Right lobe of liver (tissue), 4 donors: ENCODE results near the gene BEST4.

Source experiments
- CTCF ChIP-seq, 4 donors: fragments of 200-600 bp in 3 of 4; fragments of 450-650 bp in 1 of 4; IDR thresholded peaks; one replicate each; pipeline versions ENCODE4 v1.5.1 to v1.8.0; 2016 to 2022; ENCODE audit warnings: antibody characterized with exemption in 4 of 4, mild to moderate bottlenecking in 2 of 4
- POLR2A ChIP-seq: fragments of 450-650 bp; IDR thresholded peaks from one replicate; pipeline ENCODE4 v1.6.1; 2017; ENCODE audit warnings: antibody characterized with exemption, mild to moderate bottlenecking
- donor health status: DM: no; HTN: no; CAD: no.
- donor health status: DM: no; HTN: no; CAD: no.
- donor health status: DM: no; HTN: yes; CAD: no.

- TF ChIP-seq CTCF (IDR thresholded peaks at IDR 0.05) (no peak), POLR2A (no peak)
Observed at GRCh38 chr1:44805311-44806024, 17.5 kb upstream of the BEST4 start.
